GM12891 (cell line): Measurements from ENCODE around the gene NF1.

Experiments used
- POLR2A ChIP-seq: IDR thresholded peaks from 2 replicates; pipeline ENCODE4 v1.6.1; 2011; ENCODE audit warnings: low read depth, low read length, control low read depth
- POU2F2 ChIP-seq: IDR thresholded peaks from 2 replicates; pipeline ENCODE4 v1.6.1; 2011; ENCODE audit warnings: low read depth, mild to moderate bottlenecking, control low read depth, low read length, moderate library complexity
- TAF1 ChIP-seq: IDR thresholded peaks from 2 replicates; pipeline ENCODE4 v1.6.1; 2011; ENCODE audit warnings: low read depth, low read length, control low read depth

DNA sequence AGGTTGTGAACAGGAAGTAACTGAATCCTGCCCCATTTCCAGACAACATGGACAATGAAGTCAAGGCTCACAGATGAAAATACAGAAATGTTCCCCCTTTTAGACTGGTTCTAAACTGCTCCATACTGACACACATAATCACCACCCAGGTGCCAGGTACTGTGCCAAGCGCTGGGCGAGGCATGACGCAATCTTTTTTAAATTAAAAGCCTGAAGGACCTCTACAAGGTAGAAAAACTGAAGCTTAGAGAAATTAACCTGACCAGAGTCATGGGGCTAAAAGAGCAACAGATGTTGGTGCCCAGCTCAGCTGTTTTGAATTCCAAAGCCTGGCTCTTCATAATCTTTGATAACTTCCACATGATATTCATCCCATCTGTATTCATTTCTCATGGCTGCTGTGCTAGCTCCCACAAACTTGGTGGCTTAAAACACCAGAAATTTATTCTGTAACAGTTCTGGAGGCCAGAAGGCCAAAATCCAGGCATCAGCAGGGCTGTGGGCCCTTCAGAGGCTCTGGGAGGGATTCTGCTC is 291.8 kb downstream of the NF1 start:
- TF ChIP-seq TAF1 (no peak), POLR2A (no peak), POU2F2 (no peak)
